Activated CD4-positive, alpha-beta T cell treated with anti-CD3 and anti-CD28 coated beads, Interleukin-2, amount 10 ng/mL, durations not matched to agents 7 days and 5 days (primary cell): ENCODE data around the gene ZNG1C. TPM values are rescaled to one million over a fixed set of nuclear protein-coding genes. Genes with fewer than 3 reads are reported as not detected.
"Not testable (repeated sequence)": the region's sequence is repeated elsewhere in the genome, so short reads cannot be mapped to it uniquely, and the experiment has no call there.

Experiments used
- CTCF ChIA-PET: fragments of 350-600 bp; sonication (Branson Sonifier 250); formaldehyde crosslinking; loops from one replicate; lab custom pipeline; 2021; ENCODE audit warnings: antibody characterized with exemption; lab: Charles Lee
- POLR2A ChIA-PET: fragments of 350-600 bp; sonication (Branson Sonifier 250); formaldehyde crosslinking; loops from one replicate; lab custom pipeline; 2021; ENCODE audit warnings: antibody characterized with exemption; lab: Charles Lee
- DNase-seq: peaks from one replicate; pipeline ENCODE4 v3.0.0-alpha.2; 2020
- H3K27ac Mint-ChIP-seq: one replicate; pipeline ENCODE4 v1.8.0; 2021; ENCODE audit warnings: mild to moderate bottlenecking, moderate library complexity, mixed read lengths
- H3K27me3 Mint-ChIP-seq: one replicate; pipeline ENCODE4 v1.8.0; 2021; ENCODE audit warnings: mixed read lengths
- H3K36me3 Mint-ChIP-seq: one replicate; pipeline ENCODE4 v1.8.0; 2021; ENCODE audit warnings: low read depth, mixed read lengths
- H3K4me1 Mint-ChIP-seq: one replicate; pipeline ENCODE4 v1.8.0; 2021; ENCODE audit warnings: mixed read lengths
- H3K4me3 Mint-ChIP-seq: one replicate; pipeline ENCODE4 v1.8.0; 2021; ENCODE audit warnings: mild to moderate bottlenecking, moderate library complexity, mixed read lengths
- H3K9me3 Mint-ChIP-seq: one replicate; pipeline ENCODE4 v1.8.0; 2021; ENCODE audit warnings: mixed read lengths
- total RNA-seq, 2 experiments: library from RNA; stranded (reverse); gene quantifications; one replicate each; pipeline ENCODE4 v1.2.3, GENCODE V29; 2021

ZNG1C gene
- total RNA-seq, 2 experiments from 2014 or later: 8.2 to 23.2 TPM

DNA sequence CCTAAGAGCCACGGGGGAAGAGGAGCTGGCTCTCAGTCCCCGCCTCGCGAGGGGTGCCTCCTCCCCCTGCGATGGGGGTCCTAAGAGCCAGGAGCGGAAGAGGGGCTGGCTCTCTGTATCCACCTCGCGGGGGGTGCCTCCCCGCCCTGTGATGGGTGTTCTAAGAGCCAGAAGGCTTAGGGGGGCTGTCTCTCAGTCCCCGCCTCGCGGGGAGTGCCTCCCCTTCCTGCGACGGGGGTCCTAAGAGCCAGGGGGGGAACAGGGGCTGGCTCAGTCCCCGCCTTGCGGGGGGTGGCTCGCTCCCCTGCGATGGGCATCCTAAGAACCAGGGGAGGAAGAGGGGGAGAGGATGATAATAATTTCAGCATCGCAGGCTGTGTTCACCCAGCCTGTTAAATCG, 82.7 kb downstream of the ZNG1C start:
- not testable (repeated sequence) for H3K27ac Mint-ChIP-seq, H3K4me3 Mint-ChIP-seq

DNA sequence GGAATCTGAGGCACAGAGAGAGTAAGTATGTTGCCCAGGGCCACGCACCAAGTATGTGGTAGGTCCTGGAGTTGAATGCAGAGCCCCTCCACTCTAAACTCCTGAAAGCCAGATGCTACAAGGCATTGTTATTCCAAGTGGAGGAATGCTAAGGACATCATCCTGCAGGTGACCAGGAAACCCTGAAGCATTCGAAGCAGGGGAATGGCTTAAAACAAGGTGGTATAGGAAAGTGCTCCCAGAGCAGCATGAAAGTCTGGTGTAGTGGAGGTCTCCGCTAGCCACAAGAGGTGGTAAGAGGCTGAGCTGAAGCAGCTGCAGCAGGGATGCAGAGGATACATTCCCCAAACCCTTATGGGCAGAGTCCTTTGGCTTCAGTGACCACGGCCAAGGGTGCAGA, 87.3 kb downstream of the ZNG1C start:
- H3K4me1 Mint-ChIP-seq, H3K36me3 Mint-ChIP-seq, POLR2A ChIA-PET: not testable (repeated sequence)

More for the DNA sequence above, 82.7 kb downstream of the ZNG1C start:
- POLR2A ChIA-PET, H3K36me3 Mint-ChIP-seq, DNase-seq, H3K4me1 Mint-ChIP-seq, CTCF ChIA-PET, H3K9me3 Mint-ChIP-seq, H3K27me3 Mint-ChIP-seq: not testable (repeated sequence)

DNA sequence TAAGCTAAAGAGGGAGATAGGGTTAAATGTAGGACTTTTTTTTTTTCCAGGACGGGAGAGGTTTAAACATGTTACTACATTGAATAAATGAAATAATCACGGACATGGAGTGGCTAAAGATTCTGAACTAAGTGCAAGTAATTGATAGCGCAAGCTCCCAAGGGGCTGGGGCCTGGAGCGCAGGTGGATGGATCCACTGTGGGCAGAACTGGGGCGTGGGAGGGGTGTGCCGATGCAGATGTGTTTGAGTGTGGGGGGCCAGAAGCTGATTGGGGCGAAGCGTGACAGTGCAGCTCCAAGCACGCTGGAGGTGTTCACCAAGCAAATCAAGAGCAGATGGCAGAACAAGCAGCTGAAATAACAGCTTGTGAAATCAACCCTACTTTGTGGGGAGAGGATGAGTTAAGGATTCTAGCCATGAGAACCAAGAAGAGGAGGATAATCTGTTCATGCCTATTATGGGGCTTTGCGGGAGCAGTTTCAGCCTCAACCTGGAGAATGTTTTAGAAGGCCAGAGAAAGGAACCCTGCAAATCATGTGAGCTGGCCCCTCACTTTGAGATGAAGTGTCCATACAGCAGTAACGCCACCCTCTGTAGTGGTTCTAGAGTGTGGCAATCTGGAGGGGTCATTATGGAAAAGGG, 88.9 kb downstream of the ZNG1C start:
- DNase-seq, H3K9me3 Mint-ChIP-seq, H3K27me3 Mint-ChIP-seq, H3K36me3 Mint-ChIP-seq, CTCF ChIA-PET, H3K4me3 Mint-ChIP-seq, POLR2A ChIA-PET, H3K27ac Mint-ChIP-seq, H3K4me1 Mint-ChIP-seq: not testable (repeated sequence)

More for the DNA sequence above, 87.3 kb downstream of the ZNG1C start:
- H3K27me3 Mint-ChIP-seq, DNase-seq, H3K4me3 Mint-ChIP-seq, H3K27ac Mint-ChIP-seq, H3K9me3 Mint-ChIP-seq, CTCF ChIA-PET: not testable (repeated sequence)

DNA sequence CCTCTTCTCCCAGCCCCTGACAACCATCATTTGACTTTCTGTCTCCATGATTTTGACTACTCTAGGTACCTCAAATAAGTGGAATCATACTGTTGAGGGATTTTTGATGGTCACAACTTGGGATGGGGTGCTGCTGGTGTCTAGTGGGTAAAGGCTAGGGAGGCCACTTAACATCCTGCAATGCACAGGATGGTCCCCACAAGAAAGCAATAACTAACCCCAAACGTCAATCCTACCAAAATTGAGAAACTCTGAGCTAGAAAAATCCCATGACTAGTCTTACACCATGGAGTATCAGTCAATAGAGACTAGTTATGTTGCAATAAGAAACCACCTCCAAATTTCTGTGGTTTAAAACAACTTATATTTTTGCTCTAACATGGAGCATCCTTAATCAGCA, 90.3 kb downstream of the ZNG1C start:
- H3K4me3 Mint-ChIP-seq, DNase-seq, H3K4me1 Mint-ChIP-seq, POLR2A ChIA-PET, H3K27me3 Mint-ChIP-seq, CTCF ChIA-PET, H3K27ac Mint-ChIP-seq, H3K36me3 Mint-ChIP-seq, H3K9me3 Mint-ChIP-seq: not testable (repeated sequence)

DNA sequence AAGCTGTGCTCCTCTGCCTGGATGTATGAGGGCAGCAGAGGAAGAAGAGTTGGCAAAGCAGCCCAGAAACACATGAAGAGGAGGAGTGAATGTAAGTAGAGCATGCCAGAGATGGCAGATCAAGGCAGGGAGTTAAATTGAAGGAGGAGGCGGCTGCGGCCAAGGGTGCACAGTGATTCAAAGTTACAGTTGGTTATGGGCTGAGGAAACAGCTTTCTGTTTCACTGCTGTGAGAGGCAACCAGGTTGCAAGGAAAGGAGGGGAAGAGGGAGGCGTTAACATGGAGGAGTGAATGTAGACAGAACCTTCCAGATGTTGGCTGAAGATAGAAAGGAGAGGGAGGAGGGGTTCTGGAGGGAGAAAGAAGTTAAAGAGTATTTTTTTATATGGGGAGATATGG, 94.2 kb downstream of the ZNG1C start:
- H3K36me3 Mint-ChIP-seq, CTCF ChIA-PET, POLR2A ChIA-PET, H3K4me3 Mint-ChIP-seq, H3K27me3 Mint-ChIP-seq, H3K4me1 Mint-ChIP-seq, H3K27ac Mint-ChIP-seq, DNase-seq, H3K9me3 Mint-ChIP-seq: not testable (repeated sequence)

DNA sequence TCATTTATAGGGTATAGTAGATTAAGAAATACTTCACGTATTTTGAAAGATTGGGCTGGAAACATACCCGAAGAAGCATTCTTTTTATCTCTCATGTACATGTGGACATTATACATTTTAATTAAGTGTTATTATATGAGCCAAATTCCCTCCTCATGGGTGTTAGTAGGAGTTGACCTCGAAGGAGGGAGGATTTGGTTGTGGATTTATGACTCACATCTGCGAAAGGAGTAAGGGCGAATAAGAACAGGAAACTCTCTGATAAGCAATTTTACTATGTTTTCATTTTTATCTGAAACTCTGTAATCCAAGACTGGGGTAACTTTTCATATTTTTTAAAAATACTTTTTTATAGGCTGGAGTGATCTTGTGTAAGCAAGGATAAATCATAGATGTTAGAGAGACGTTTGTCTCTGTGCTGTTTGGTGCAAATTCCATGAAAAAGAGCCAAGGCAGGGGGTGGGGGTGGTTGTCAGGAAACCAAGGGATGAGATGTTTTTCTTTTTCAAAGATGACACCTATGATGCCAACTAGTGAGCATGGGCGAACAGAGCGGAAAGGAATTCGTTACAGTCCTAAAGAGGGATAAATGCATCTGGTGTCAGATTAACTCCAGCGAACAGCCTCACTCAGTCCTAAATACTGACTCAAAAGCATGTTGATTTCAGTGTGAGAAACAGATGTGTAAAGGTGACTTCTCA, 95.0 kb downstream of the ZNG1C start:
- H3K27ac Mint-ChIP-seq, H3K4me1 Mint-ChIP-seq, CTCF ChIA-PET, H3K9me3 Mint-ChIP-seq, POLR2A ChIA-PET, H3K27me3 Mint-ChIP-seq, H3K4me3 Mint-ChIP-seq, DNase-seq, H3K36me3 Mint-ChIP-seq: not testable (repeated sequence)

DNA sequence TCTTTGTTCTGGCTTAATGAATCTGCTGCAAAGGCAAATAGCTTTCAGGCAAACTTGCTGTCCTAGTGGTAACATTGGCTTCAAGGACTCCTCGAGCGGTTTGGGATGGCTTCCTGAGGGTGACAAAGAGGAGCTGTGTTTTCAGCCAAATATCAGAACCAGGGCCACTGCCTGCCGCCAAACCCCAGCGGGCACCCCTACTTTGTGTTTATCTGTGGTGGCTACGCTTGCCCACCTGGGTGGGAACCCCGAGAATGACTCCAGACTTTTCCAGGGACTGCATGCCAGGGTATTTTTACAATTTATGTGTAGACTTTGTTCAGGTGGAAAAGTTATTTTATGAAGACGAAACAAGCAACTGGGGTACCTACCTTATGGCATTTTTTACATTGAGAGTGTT, 96.2 kb downstream of the ZNG1C start:
- H3K4me1 Mint-ChIP-seq, H3K27ac Mint-ChIP-seq, H3K9me3 Mint-ChIP-seq, POLR2A ChIA-PET, CTCF ChIA-PET, H3K27me3 Mint-ChIP-seq, H3K36me3 Mint-ChIP-seq, DNase-seq, H3K4me3 Mint-ChIP-seq: not testable (repeated sequence)

DNA sequence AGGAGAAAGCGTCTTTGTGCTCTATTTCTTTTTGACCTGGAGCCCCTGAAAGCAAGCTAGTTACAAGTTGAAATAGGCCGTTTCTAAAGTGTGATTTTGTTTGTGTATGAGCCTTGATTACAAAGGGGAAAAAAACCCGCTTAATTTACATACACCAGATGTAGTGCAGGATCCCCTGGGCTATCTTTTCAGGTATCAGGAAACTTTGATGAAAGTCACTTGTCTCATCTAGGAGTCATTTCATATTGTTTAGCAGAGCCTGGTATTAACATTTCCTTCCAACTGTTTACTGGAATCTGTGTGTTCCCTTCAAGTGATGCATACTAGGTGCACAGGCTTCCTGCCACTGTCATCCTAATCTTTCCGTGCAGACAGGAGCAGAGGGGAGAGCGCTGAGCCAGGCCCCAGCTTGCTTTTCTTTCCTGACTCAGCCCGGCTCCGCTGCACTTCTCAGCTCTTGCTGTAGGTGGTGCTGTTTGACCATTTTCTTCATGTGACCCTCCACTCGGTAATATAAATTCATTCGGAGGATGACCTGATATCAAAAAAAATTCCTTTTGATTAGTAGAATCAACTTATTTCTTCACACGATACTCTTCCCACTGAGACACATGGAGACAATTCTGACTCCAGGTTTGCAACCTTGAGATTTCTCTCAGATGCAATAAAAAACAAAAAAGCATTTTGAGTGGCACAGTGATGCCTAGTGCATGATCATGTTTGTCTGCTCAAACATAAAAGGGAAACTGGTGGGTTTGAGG, 100.7 kb downstream of the ZNG1C start:
- H3K4me1 Mint-ChIP-seq: not testable (repeated sequence)

DNA sequence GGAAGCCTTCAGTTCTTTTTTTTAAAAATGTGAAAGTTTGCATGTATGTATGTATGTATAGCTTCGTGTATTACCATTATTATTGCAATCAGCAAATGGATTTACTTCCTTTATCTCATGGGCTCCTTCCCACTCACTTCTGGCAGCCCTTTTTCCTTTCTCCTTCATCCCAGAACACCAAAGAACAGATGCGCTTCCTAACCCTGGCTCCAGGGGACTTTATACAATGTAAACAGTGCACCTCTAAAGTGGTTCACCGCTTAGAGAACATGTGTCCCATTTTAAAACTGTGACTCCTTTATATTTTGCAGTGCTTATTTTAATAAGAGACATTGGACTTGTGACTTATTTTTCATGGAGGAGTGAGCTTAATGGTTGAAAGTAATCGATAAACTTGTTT, 101.5 kb downstream of the ZNG1C start:
- POLR2A ChIA-PET, H3K4me1 Mint-ChIP-seq, H3K27me3 Mint-ChIP-seq, H3K9me3 Mint-ChIP-seq, H3K27ac Mint-ChIP-seq, H3K36me3 Mint-ChIP-seq, H3K4me3 Mint-ChIP-seq, DNase-seq: not testable (repeated sequence)
- CTCF ChIA-PET: interaction anchor here (0.6 kb wide), 1 partner anchor 225 kb away, joined by 3 read pairs; no protein-coding TSS in a partner anchor

More for the DNA sequence above, 100.7 kb downstream of the ZNG1C start:
- H3K9me3 Mint-ChIP-seq, H3K36me3 Mint-ChIP-seq, POLR2A ChIA-PET, DNase-seq, H3K4me3 Mint-ChIP-seq, H3K27me3 Mint-ChIP-seq, H3K27ac Mint-ChIP-seq: not testable (repeated sequence)
- CTCF ChIA-PET: interaction anchor here (0.6 kb wide), 1 partner anchor 226 kb away, joined by 3 read pairs; no protein-coding TSS in a partner anchor

DNA sequence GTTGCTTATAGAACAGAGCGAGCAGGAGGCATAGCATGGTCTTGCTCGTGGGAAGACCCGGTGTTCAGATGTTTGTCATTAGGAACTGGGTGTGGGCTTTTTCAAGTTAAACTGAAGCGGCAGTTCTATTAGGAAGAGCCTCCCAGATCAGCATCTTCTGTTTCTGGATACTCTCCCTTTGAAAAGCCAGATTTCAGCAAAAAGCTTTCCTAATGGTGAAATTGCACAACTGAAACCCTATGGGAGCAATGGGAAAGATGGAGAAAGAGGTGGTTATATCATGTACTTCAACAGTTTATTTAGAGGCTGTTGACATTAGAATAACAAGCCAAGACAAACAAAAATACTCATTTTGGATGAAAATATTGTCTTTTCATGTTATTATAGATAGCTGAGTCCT, 102.2 kb downstream of the ZNG1C start:
- H3K4me3 Mint-ChIP-seq, DNase-seq, H3K4me1 Mint-ChIP-seq, POLR2A ChIA-PET, H3K9me3 Mint-ChIP-seq, H3K27me3 Mint-ChIP-seq, H3K27ac Mint-ChIP-seq, H3K36me3 Mint-ChIP-seq, CTCF ChIA-PET: not testable (repeated sequence)

Other genes with a start within 250 kb of the ZNG1C start
- gene FOXD4L3, start 60.9 kb downstream of the ZNG1C start, total RNA-seq: under 1 TPM in 1 of 2 experiments, not detected in 1; 0.20 TPM
- gene PGM5, start 114.6 kb downstream of the ZNG1C start, total RNA-seq: not detected